Stimulated activated CD8-positive, alpha-beta memory T cell treated with anti-CD3 and anti-CD28 coated beads, Interleukin-7, amount 100 ng/mL, for 1 hour (primary cell): ENCODE measurements around the gene SPATA20.

Source experiments
- DNase-seq, 2 donors: peaks; one replicate each; pipeline ENCODE4 v3.0.0-alpha.2; 2020; ENCODE audit warnings: low read depth in 2 of 2

Gene SPATA20

GRCh38 chr17:50547035-50547735, at the start of gene SPATA20:
TSS of gene SPATA20 (plus strand) at chr17:50547174. CDS start at chr17:50547209, 35 bp downstream.
- DNase-seq = peak; percentile 61 to 71

GRCh38 chr17:50498021-50498874, 48.7 kb upstream of the SPATA20 start:
- no peak for DNase-seq

GRCh38 chr17:50499270-50499669, 47.7 kb upstream of the SPATA20 start:
- DNase-seq = no peak

GRCh38 chr17:50499721-50500120, 47.3 kb upstream of the SPATA20 start:
- no peak for DNase-seq

GRCh38 chr17:50501054-50501453, 45.9 kb upstream of the SPATA20 start:
- DNase-seq = no peak

- DNase-seq = no peak
These were observed 44.5 kb upstream of the SPATA20 start for GRCh38 chr17:50502301-50502990.

GRCh38 chr17:50505591-50506130, 41.3 kb upstream of the SPATA20 start:
- DNase-seq = no peak

- no peak for DNase-seq
These were observed 40.7 kb upstream of the SPATA20 start for GRCh38 chr17:50506298-50506697.

GRCh38 chr17:50507871-50508572, 39.0 kb upstream of the SPATA20 start, which contains the start of gene MYCBPAP:
TSS of gene MYCBPAP (plus strand) at chr17:50508439. CDS start at chr17:50508675, 236 bp downstream.
- peak; percentile 27 to 59 for DNase-seq

- DNase-seq = no peak
These were observed 38.2 kb upstream of the SPATA20 start for GRCh38 chr17:50508573-50509460.

- DNase-seq = no peak
These were observed 35.9 kb upstream of the SPATA20 start for GRCh38 chr17:50511058-50511457.

- no peak for DNase-seq
These were observed 33.5 kb upstream of the SPATA20 start for GRCh38 chr17:50513495-50513894.

- no peak for DNase-seq
These were observed 32.6 kb upstream of the SPATA20 start for GRCh38 chr17:50514388-50514787.

- DNase-seq = no peak
These were observed 31.9 kb upstream of the SPATA20 start for GRCh38 chr17:50514936-50515702.

GRCh38 chr17:50517011-50517410, 30.0 kb upstream of the SPATA20 start:
- DNase-seq = no peak

- no peak for DNase-seq
These were observed 29.2 kb upstream of the SPATA20 start for GRCh38 chr17:50517504-50518383.

GRCh38 chr17:50518384-50519023, 28.5 kb upstream of the SPATA20 start:
- DNase-seq = no peak
